Activated CD8-positive, alpha-beta memory T cell treated with anti-CD3 and anti-CD28 coated beads for 36 hours (primary cell): ENCODE measurements around the gene IGFL4. TPM values are rescaled to one million over a fixed set of nuclear protein-coding genes. Genes with fewer than 3 reads are reported as not detected.

Experiments
- CTCF ChIA-PET: fragments of 350-600 bp; sonication (Branson Sonifier 250); formaldehyde crosslinking; loops from one replicate; lab custom pipeline; 2021; ENCODE audit warnings: antibody characterized with exemption; lab: Charles Lee
- POLR2A ChIA-PET: fragments of 350-600 bp; sonication (Branson Sonifier 250); formaldehyde crosslinking; loops from one replicate; lab custom pipeline; 2021; ENCODE audit warnings: antibody characterized with exemption; lab: Charles Lee
- total RNA-seq, 2 experiments: library from RNA; stranded (reverse); gene quantifications; one replicate each; pipeline ENCODE4 v1.2.3, GENCODE V29; 2021

Gene IGFL4
- total RNA-seq, 2 experiments from 2014 or later = not detected

DNA sequence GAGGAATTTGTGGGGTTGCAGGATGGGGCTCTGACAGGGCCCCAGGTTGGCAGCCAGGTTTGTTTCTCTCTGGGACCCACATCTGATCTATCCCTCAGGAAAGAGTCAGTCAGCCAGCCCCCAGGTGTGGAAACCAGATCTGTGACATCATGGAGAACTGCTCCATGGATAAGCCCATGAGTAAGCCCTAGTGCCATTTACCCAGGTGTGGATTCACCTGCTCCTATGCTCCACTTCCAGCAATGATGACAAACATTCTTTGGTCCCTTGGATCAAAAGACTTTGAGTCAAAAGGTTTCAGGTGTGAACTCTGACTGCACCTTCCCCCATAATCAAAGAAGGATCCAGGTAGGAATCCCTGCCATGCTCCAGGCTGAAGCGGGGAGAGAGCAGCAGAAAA lies 26.9 kb upstream of the IGFL4 start:
- ChIA-PET POLR2A (no interaction called here), CTCF (no interaction called here)

DNA sequence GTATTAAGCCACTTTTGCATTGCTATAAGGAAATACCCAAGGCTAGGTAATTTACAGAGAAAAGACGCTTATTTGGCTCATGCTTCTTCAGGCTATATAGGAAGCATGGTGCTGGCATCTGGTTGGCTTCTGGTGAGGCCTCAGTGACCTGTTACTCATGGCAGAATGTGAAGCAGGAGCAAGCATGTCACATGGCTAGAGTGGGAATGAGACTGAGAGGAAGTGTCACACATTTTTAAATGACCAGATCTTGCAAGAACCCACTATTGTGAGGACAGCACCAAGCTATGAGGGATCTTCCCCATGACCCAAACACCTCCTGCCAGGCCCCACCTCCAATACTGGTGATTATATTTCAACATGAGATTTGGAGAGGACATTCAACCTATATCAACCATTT lies 25.7 kb upstream of the IGFL4 start:
- CTCF ChIA-PET = no interaction called here
- POLR2A ChIA-PET = no interaction called here

DNA sequence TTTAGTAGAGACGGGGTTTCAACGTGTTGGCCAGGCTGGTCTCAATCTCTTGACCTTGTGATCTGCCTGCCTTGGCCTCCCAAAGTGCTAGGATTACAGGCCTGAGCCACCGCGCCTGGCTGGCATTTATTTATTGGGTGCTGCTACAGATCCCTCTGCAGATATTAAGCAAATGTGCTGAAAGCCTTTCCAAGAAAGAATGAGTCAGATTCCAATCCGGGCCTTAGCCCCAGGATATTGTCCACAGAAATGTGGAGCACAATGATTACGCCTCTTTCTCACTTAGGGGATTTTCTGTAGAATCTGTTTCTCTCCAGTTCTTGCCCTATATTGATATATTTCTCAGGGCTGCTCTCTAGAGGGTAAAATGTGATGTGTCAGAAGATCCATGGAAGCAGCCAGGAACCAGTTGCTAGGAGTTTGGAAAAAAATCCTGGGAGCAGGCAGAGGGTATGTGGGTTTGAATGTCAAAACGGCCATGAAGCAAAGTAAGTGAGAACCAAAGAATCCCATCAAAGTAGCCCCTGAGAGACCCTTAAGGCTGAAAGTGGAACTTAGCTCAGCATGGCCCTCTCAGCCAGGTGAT lies 24.8 kb upstream of the IGFL4 start:
- ChIA-PET POLR2A (no interaction called here), CTCF (no interaction called here)

DNA sequence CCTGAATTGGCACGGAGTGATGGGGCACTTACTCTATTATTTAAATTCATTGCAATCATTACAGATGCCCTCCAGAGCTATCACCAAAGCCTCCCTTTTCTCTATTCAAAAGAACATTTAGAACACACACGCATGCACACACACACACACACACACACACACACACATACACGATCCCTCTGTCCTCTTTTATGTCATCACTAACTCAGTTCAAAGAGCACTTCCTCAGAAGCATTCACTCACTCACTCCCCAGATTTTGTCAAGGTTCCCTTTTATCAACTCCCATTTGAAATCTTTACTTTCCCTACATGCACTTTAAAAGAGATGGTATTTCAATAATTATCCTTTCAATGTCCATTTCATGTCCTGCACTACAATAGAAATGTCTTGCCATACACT lies 22.4 kb upstream of the IGFL4 start:
- CTCF ChIA-PET = no interaction called here
- POLR2A ChIA-PET = no interaction called here

DNA sequence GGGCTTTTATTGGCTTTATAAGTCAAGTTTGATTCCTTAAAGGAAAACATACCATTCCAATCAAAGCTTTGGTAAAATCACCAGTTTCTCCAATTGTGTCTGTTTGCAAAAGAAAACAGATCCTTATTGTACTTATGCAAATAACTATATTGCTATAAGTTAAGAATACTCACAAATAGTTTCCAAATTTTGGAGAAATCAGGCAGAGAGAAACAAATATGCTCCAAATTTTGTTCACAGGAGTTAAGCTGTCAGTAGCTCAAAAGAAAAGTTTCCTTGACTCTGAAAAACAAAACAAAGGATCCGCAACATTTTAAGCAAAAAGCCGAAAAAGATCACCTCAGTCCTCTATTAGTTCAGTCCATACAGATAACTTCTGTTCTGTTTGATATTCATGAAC lies 19.2 kb upstream of the IGFL4 start:
- ChIA-PET POLR2A (no interaction called here), CTCF (no interaction called here)

DNA sequence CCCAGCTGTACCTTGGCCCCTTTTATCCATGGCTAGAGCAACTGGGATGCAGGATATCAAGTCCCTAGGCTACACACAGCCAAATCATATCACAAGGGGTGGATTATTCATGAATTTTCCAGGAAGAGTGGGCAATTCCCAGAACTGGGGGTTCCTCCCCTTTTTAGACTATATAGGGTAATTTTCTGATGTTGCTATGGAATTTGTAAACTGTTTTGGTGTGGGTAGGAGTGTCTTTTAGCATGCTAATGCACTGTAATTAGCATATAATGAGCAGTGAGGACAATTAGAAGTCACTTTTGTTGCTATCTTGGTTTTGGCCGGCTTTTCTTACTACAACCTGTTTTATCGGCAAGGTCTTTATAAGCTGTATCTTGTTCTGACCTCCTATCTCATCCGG lies 18.0 kb upstream of the IGFL4 start:
- CTCF ChIA-PET = no interaction called here
- POLR2A ChIA-PET = no interaction called here

DNA sequence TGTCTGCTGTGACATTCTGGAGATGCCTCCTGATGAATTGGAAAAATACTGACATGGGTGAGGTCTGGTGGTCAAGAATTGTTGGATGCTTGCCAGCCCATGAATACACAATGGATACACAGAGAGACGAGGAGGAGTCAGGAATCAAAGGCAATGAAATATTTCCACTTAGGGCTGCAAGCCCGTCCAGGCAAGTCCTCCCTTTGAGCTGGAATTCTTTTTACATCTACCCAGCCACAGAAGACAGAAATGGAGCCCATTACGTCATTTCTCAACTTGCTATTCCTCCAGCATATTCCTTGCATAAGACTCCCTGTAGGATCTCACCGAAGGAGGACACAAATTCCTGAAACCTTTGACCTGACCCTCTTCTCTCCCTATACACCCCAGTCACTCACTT lies 15.7 kb upstream of the IGFL4 start:
- ChIA-PET CTCF (no interaction called here), POLR2A (no interaction called here)

DNA sequence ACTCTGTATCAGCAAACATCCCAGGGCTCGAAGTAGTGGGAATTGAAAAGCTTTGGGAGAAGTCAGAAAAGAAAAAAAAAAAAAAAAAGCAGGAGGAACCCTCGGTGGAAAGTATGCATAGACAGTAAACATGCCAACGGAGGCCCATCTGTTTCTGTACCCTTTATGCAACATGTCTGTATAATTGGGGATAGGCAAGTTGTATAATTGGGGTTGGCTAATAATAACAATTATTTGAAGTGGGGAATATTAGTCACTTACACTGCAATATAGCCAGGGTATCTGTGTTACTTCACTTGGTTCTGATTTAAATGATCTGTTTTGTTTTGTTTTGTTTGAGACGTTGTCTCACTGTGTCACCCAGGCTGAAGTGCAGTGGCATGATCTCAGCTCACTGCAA lies 12.1 kb upstream of the IGFL4 start:
- ChIA-PET CTCF (interaction anchor here (1.2 kb wide), 1 partner anchor 413 kb away, joined by 3 read pairs; no protein-coding TSS in a partner anchor), POLR2A (interaction anchor here (0.6 kb wide), 1 partner anchor 177 kb away, joined by 4 read pairs; the partner anchor contains the start of gene IGFL1)

DNA sequence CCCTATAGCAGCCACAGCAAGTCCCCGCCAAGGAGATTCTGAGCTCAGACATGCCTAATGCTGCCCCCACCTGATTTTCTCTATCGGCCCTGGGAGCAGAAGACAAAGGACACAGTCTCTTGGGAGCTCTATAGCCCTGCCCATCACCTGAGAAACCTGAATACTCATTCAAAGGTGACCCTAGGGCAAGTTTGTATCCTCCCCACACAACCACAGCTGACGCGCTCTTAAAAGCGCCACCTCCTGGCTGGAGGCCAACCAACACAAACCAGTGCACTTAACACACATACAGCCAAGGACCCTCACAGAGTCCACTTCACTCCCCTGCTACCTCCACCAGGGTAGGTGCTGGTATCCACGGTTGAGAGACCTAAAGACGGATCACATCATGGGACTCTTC lies 8.8 kb upstream of the IGFL4 start:
- POLR2A ChIA-PET = interaction anchor here (0.6 kb wide), 1 partner anchor 101 kb away, joined by 8 read pairs; no protein-coding TSS in a partner anchor

DNA sequence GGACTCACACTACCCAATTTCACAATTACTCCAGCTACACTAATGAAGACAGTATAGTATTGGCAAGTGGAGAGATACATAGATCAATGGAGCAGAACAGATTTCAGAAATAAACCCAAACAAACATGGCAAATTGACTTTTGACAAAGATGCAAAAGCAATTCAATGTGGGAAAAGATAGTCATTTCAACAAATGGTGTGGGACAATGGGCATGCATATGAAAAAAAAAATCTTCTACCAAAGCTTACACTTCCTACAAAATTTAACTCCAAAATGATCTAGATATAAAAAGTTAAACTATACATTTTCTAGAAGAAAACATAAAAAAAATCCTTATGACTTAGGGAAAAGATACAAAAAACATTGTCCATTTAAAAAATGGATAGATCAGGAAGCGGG lies 2.7 kb upstream of the IGFL4 start:
- ChIA-PET POLR2A (no interaction called here), CTCF (interaction anchor here (1.4 to 1.5 kb wide), 2 partner anchors 15 to 27 kb away, joined by 3 to 4 read pairs; no protein-coding TSS in a partner anchor)

More for the DNA sequence above, 8.8 kb upstream of the IGFL4 start:
- CTCF ChIA-PET = interaction anchor here (1.2 to 2.2 kb wide), 2 partner anchors 21 to 129 kb away, joined by 3 to 6 read pairs; no protein-coding TSS in a partner anchor

DNA sequence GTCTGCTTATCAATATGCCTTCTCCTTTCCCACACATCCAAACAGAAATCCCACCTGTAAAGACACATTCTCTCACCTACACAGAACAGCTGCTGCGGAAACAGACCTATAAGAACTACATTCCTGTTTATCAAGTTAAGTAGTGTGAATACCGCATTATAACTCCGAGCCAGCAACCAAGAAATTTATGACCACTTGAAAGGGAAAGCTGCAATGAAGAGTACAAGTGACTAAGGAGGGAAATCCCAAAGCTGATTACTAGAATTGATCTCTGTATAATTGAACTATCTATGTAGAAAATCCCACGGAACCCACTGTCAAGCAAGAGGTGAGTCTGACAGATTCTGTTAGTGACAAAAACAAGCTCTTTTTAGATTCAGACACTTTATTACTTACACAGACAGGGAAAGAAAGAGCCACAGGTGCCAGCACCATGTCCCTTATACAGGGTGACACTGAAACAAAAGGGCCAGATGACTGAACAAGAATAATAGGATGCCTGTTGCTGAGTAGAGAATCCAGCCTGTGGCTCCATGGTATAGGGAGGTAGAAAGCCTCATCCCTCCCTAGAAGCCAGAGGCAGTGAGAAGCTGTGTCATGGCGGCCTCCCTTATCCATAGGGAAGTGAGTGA lies 1.6 kb upstream of the IGFL4 start:
- ChIA-PET CTCF (interaction anchor here (0.7 to 2.0 kb wide), 4 partner anchors 14 to 212 kb away, joined by 3 to 6 read pairs (median 4); no protein-coding TSS in a partner anchor), POLR2A (no interaction called here)

DNA sequence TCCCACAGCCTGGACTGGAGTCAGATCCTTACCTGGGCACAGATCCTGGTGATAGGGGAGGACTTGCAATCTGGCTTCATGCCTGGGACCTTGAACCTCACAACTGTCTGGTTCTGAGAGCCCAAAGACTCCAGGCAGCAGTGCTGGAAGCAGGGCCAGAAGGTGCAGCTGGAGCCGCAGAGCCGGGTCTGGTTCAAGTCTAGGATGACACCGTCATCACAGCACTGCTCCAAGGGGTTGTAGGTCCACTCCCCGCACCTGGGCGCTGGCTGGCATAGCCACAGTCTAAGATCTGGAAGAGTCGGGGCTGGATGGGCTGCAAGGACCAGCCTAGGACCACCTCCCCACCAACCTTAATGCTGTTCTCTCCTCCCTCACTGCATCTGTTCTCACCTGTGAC lies 677 bp downstream of the IGFL4 start:
- CTCF ChIA-PET = no interaction called here
- POLR2A ChIA-PET = no interaction called here

DNA sequence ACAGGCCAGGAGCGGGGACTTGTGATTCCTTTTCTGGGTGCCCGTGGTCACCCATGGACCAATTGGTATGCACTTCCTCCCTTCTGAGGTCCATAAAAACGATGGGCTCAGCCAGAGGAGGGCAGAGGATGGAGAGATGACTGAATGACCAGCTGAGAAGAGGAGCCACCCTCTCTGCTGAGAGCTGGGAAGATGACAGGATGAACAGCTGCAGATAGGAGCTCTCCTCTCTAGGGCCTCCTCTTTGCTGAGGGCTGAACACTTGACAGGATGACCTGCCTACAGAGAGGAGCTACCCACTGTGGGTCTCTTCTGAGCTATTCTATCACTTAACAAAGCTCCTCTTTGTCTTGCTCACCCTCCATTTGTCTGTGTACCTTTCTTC lies 4.1 kb downstream of the IGFL4 start:
- ChIA-PET POLR2A (interaction anchor here (0.6 kb wide), 1 partner anchor 57 kb away, joined by 4 read pairs; no protein-coding TSS in a partner anchor), CTCF (no interaction called here)

DNA sequence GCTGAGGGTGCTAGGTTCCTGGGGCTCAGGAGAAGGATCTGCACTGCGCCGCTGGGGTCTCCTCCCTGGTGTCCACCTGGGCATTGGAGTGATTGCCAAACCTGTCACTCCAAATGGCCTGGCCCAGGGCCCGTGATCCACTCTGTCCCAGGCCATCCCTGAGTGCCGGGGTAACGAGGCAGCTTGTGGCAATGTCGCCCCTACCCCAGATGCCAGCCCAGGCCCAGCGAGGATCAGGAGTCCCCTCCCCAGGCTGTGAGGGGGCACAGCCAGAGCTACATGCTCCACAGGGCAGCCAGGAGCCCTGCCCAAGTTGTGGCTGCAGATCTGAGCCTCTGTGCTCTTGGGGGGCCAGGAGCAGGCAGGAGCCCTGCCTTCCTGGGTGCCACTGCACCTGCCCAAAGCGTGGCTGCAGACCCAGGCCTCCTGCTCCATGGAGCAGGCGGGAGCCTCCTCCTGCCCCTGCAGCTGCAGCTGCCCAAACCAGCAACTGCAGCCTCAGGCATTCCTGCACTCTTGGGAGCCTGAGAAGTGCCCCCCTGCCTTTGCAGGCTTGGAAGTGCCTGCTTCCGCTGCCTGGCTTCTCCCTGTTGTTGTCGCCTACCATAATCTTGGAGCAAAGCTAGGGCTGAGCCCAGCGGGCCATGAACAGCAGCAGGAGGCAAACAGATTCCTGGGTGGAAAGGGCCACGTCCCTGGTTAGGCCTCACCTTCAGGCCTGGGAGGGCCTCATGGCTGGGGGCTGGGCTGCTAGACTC lies 4.6 kb downstream of the IGFL4 start:
- POLR2A ChIA-PET = no interaction called here
- CTCF ChIA-PET = interaction anchor here (0.6 kb wide), 1 partner anchor 9 kb away, joined by 4 read pairs; no protein-coding TSS in a partner anchor

DNA sequence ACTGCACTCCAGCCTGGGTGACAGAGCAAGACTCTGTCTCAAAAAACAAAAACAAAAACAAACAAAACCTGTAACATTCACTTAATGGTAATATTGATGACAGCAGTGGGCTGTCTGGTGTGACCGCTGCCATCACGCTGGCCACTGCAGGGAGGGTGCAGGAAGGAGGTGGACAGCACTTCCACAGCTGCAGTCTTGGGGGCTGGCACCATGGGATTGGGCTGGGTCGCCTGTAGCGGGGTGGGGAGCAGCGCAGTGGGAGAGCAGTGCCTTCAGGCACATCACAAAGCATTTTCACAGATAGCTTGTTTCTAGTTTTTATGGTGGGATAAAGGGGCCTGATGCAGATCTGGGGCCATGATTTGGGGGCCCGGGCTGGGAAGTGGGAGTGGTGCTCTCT lies 5.3 kb downstream of the IGFL4 start:
- ChIA-PET CTCF (interaction anchor here (0.6 kb wide), 1 partner anchor 9 kb away, joined by 4 read pairs; no protein-coding TSS in a partner anchor), POLR2A (no interaction called here)

DNA sequence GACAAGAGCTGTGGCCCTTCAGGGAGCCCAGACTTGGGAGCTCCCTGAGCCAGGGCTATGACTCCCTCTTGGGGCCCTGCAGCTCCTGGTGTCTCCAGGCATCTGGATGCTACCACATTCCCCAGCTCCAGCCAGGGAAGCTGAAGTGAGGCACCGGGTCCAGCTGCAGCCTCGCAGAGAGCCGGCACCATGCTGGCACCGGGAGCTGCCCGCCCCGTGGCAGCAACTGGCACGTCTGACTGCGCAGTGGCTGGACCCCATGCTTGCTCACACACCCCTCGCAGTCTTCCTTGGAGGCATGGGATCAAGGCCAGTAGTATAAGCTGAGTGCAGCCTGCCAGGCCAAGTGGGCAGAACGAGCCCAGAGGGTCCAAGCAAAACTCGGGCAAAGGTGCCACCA lies 7.4 kb downstream of the IGFL4 start:
- ChIA-PET CTCF (interaction anchor here (1.3 to 1.7 kb wide), 2 partner anchors 155 to 232 kb away, joined by 3 to 6 read pairs; no protein-coding TSS in a partner anchor), POLR2A (no interaction called here)

DNA sequence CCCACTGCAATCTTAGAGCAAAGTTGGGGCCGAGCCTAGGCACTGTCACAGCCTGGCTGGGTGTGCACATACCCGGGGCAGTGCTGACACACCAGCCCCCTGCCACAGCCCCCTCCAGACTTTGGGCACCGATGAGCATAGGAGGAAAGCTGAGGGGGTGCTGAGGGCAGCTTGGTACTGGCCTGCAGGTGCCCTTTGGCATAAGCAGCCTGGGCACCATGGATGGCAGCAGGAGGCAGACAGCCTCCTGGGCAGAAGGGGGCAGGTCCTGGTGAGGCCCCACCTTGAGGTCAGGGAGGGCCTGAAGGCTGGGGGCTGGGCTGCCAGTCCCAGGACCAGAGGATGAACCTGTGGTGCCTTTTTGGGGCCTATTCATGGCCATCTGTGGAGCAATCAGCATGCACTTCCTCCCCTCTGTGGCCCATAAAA lies 8.2 kb downstream of the IGFL4 start:
- POLR2A ChIA-PET = no interaction called here

DNA sequence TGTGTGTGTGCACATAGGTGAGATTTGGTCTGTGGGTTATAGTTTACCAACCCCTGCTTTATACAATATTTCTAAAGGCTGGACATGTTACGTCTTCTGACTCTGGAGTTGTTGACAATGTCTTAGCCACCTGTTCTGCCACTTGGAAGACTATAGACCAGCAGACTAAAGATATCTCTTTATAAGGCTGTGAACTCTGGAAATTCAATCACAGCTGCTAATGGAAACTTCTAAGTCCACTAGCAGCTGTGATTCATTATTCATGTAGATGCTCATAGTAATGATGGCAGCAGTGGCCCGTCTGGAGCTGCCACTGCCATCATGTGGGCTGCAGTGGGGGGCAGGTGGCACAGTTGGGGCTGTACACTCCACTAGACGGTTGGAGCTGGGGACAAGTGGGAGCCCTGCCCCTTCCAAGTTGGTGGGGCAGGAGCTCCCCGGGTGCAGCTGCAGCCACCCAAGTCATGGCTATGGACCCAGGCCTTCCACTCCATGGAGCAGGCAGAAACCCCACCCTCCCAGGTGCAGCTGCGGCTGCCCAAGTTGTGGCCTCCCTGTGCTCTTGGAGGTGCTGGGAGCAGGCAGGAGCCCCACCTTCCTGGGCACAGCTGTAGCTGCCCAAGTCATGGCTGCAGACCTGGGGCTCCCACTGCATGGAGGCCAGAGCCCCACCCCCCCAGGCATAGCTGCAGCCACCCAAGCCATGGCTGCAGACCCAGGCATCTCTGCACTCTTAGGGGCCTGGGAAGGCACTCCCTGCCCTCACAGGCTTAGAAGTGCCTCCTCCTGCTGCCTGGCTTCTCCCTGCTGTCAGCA lies 8.8 kb downstream of the IGFL4 start:
- ChIA-PET POLR2A (no interaction called here), CTCF (no interaction called here)

More for the DNA sequence above, 8.2 kb downstream of the IGFL4 start:
- CTCF ChIA-PET = interaction anchor here (1.3 kb wide), 1 partner anchor 233 kb away, joined by 6 read pairs; no protein-coding TSS in a partner anchor
